ENCODE measurements around the gene EPB41.

The EPB41 gene

DNA sequence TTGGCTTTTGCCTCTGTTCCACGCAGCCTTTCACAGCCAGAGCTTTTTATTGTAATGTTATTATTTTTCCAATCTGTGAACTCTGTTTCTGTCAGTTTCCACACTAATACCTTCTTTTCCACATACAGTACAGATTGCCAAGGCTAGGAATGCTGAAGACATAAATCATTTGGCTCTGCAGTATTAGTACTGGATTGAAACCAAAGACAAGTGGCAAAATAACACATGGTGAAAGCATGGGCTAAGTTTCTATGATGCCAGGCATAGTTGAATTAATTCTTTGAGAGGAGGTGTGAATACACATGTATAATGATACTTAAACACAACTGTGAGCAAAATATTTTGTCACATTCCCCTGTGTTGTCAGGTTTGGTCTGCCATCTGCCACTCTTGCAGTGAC is 135.8 kb downstream of the EPB41 start:
- no peak for DNase-seq (ENCODE audit: low read depth)
- no peak overlapping the region for H3K4me3 ChIP-seq (ENCODE audit: low read depth, low read length)
- TF ChIP-seq MYC (IDR thresholded peaks at IDR 0.05; ENCODE audit: low read depth, low read length) (no peak), POLR2A (IDR thresholded peaks at IDR 0.05; ENCODE audit: extremely low read depth, insufficient read length) (no peak)
- TF ChIP-seq, protein P1, sequence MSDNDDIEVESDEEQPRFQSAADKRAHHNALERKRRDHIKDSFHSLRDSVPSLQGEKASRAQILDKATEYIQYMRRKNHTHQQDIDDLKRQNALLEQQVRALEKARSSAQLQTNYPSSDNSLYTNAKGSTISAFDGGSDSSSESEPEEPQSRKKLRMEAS (IDR thresholded peaks at IDR 0.05; ENCODE audit: low read depth, low read length), result no peak
- TF ChIP-seq, protein P2, sequence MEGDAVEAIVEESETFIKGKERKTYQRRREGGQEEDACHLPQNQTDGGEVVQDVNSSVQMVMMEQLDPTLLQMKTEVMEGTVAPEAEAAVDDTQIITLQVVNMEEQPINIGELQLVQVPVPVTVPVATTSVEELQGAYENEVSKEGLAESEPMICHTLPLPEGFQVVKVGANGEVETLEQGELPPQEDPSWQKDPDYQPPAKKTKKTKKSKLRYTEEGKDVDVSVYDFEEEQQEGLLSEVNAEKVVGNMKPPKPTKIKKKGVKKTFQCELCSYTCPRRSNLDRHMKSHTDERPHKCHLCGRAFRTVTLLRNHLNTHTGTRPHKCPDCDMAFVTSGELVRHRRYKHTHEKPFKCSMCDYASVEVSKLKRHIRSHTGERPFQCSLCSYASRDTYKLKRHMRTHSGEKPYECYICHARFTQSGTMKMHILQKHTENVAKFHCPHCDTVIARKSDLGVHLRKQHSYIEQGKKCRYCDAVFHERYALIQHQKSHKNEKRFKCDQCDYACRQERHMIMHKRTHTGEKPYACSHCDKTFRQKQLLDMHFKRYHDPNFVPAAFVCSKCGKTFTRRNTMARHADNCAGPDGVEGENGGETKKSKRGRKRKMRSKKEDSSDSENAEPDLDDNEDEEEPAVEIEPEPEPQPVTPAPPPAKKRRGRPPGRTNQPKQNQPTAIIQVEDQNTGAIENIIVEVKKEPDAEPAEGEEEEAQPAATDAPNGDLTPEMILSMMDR (IDR thresholded peaks at IDR 0.05; ENCODE audit: low read depth, low read length), result no peak

DNA sequence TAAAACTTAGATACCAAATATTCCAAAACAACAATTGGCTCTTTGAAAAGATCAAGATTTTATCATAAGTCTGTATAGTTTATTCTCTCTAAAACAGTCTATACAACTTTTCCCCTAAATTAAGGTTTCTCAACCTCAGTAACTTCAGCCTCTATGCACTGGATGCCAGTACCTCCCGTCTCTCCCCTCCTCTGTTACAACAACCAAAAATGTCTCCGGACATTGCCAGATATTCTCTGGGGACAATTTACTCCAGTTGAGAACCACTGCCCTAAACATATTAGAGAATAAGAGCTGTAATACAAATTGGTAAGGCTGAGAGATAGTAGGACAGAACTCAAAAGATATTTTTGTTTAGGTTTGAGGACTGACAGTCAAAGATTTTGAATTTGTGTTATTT is 137.7 kb downstream of the EPB41 start:
- no peak overlapping the region for H3K4me3 ChIP-seq (ENCODE audit: low read depth, low read length)
- DNase-seq (ENCODE audit: low read depth), result no peak
- TF ChIP-seq, protein P2 (IDR thresholded peaks at IDR 0.05; ENCODE audit: low read depth, low read length), result no peak
- TF ChIP-seq, protein P1 (IDR thresholded peaks at IDR 0.05; ENCODE audit: low read depth, low read length), result no peak
- TF ChIP-seq POLR2A (IDR thresholded peaks at IDR 0.05; ENCODE audit: extremely low read depth, insufficient read length) (no peak), MYC (IDR thresholded peaks at IDR 0.05; ENCODE audit: low read depth, low read length) (no peak)

DNA sequence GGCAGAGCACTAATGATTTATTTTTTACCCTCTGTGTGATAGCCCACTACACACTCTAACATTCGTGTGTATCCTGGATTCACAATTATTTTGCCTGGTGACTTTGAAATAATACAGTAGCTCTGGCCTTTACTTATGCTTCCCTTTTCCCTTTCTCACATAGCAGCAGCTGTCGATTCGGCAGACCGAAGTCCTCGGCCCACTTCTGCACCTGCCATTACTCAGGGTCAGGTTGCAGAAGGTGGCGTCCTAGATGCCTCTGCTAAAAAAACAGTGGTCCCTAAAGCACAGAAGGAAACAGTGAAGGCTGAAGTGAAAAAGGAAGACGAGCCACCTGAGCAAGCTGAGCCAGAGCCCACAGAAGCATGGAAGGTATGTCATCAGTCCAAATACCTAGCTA is 138.6 kb downstream of the EPB41 start:
- DNase-seq (ENCODE audit: low read depth), result no peak
- no peak for TF ChIP-seq MYC (IDR thresholded peaks at IDR 0.05; ENCODE audit: low read depth, low read length)
- TF ChIP-seq, protein P1 (IDR thresholded peaks at IDR 0.05; ENCODE audit: low read depth, low read length), result no peak
- TF ChIP-seq, protein P2 (IDR thresholded peaks at IDR 0.05; ENCODE audit: low read depth, low read length), result no peak
- TF ChIP-seq POLR2A (IDR thresholded peaks at IDR 0.05; ENCODE audit: extremely low read depth, insufficient read length), result no peak
- no peak overlapping the region for H3K4me3 ChIP-seq (ENCODE audit: low read depth, low read length)

DNA sequence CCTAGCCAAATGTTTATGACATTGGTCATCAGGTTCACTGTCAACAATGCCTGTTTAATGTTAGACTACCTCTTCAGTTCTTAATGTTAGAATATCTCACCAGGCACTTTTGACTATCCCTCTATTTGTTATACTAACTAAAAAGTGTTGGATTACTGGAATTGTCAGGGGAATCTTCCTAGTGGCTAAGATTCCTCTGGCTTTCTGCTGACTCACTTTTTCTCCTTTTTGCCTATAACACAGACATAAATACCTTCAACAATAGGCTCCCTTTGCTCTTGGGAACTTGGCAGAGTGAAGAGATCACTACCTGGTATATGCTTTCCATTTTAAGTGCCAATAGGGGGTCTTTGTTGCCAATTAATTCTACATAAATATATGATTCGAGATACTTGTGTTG is 140.8 kb downstream of the EPB41 start:
- DNase-seq (ENCODE audit: low read depth), result no peak
- TF ChIP-seq, protein P1 (IDR thresholded peaks at IDR 0.05; ENCODE audit: low read depth, low read length), result no peak

DNA sequence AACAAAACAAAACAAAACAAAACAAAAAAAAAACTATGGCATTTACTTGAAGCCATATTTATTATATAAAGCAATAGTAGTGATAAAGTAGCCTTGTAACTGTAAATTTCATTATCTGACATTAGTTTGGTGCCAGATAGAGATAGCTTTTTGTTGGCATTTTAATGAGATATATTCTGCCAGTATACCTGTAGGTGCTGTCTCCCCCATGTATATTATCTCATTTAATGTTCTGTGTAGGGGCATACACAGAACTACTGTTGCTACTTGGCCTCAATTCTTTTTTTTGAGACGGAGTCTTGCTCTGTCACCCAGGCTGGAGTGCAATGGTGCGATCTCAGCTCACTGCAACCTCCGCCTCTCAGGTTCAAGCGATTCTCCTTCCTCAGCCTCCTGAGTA is 141.9 kb downstream of the EPB41 start:
- TF ChIP-seq, protein P2 (IDR thresholded peaks at IDR 0.05; ENCODE audit: low read depth, low read length), result no peak
- TF ChIP-seq MYC (IDR thresholded peaks at IDR 0.05; ENCODE audit: low read depth, low read length), result no peak
- TF ChIP-seq, protein P1 (IDR thresholded peaks at IDR 0.05; ENCODE audit: low read depth, low read length), result no peak
- TF ChIP-seq POLR2A (IDR thresholded peaks at IDR 0.05; ENCODE audit: extremely low read depth, insufficient read length), result no peak
- no peak overlapping the region for H3K4me3 ChIP-seq (ENCODE audit: low read depth, low read length)
- no peak for DNase-seq (ENCODE audit: low read depth)

More for the DNA sequence above, 140.8 kb downstream of the EPB41 start:
- H3K4me3 ChIP-seq (ENCODE audit: low read depth, low read length), result no peak overlapping the region

DNA sequence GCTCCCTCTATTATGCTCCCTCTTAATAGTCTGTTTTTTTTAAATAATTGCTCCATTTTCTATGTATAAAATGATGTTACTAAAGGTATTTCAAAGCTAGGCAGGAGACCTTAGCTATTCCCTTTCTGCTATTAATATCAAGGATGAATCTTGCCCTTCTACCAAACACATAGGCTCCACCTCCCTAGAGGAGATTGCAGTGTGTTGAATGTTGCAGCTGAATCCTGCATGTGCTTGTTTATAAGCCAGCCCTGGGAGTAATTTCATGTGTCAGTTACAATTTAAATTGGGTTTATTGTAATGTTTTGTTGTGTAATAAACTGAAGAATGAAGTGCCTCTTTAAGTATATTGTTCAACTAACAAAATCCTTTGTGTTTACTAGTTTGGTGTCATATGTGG is 143.3 kb downstream of the EPB41 start:
- H3K4me3 ChIP-seq (ENCODE audit: low read depth, low read length), result no peak overlapping the region
- TF ChIP-seq, protein P1 (IDR thresholded peaks at IDR 0.05; ENCODE audit: low read depth, low read length), result no peak
- TF ChIP-seq MYC (IDR thresholded peaks at IDR 0.05; ENCODE audit: low read depth, low read length), result no peak
- no peak for TF ChIP-seq POLR2A (IDR thresholded peaks at IDR 0.05; ENCODE audit: extremely low read depth, insufficient read length)
- DNase-seq (ENCODE audit: low read depth), result no peak
